Erythroblast (primary cell): ENCODE measurements around the gene BMP6.

Experiments
- GATA1 ChIP-seq: IDR thresholded peaks from 2 replicates; pipeline ENCODE4 v1.6.1; 2011; ENCODE audit warnings: low read depth, mild to moderate bottlenecking, control low read depth, low read length, moderate library complexity
- POLR2A ChIP-seq: IDR thresholded peaks from 2 replicates; pipeline ENCODE4 v1.6.1; 2011; ENCODE audit warnings: mild to moderate bottlenecking, low read length

GRCh38 chr6:7685276-7685675 is 40.6 kb upstream of the BMP6 start:
- TF ChIP-seq POLR2A (no peak), GATA1 (no peak)
